ENCODE data around the gene RING1.

- TF ChIP-seq FOS (IDR thresholded peaks at IDR 0.05; ENCODE audit: borderline replicate concordance, extremely low read depth, insufficient read length) (no peak), NR2F1 (conservative IDR thresholded peaks at IDR 0.05) (no peak), RELA (IDR thresholded peaks at IDR 0.05; ENCODE audit: borderline replicate concordance, partially characterized antibody) (no peak), CTCF (IDR thresholded peaks at IDR 0.05 in 2 of 3, conservative IDR thresholded peaks at IDR 0.05 in 1 of 3; ENCODE audit: control insufficient read depth in 2 of 3, extremely low read depth in 1 of 3, insufficient read depth in 1 of 3, low read depth in 3 of 3, low read length in 3 of 3) (no peak), ZBTB33 (IDR thresholded peaks at IDR 0.05) (no peak), MAX (IDR thresholded peaks at IDR 0.05; ENCODE audit: low read depth, low read length) (no peak), DPF2 (IDR thresholded peaks at IDR 0.05) (no peak)
These were observed 4.7 kb upstream of the RING1 start for GRCh38 chr6:33203443-33204164.
